Mesenchymal stem cell (in vitro differentiated cells and primary cell): Measurements from ENCODE around the gene HSPA1A.

Experiments
- DNase-seq: peaks from one replicate; pipeline ENCODE4 v3.0.0-alpha.2; 2013
- H2AFZ ChIP-seq: one replicate; pipeline ENCODE4 v1.6.1; 2013; ENCODE audit warnings: low read depth, mild to moderate bottlenecking, control low read depth, inconsistent platforms, low read length, moderate library complexity
- H2AK5ac ChIP-seq: 2 replicates; pipeline ENCODE4 v1.6.1; 2013; ENCODE audit warnings: low read length, moderate library complexity, mild to moderate bottlenecking, inconsistent platforms; ENCODE audit not compliant: severe bottlenecking
- H2BK120ac ChIP-seq: one replicate; pipeline ENCODE4 v1.6.1; 2013; ENCODE audit warnings: low read depth, mild to moderate bottlenecking, inconsistent platforms, low read length, moderate library complexity
- H2BK12ac ChIP-seq, 2 experiments: one replicate each; pipeline ENCODE4 v1.6.1; 2013; ENCODE audit warnings: inconsistent platforms in 2 of 2, low read length in 2 of 2, mild to moderate bottlenecking in 2 of 2, moderate library complexity in 2 of 2, control low read depth in 1 of 2
- H2BK15ac ChIP-seq: one replicate; pipeline ENCODE4 v1.6.1; 2013; ENCODE audit warnings: mild to moderate bottlenecking, low read depth, inconsistent platforms; ENCODE audit not compliant: poor library complexity, severe bottlenecking
- H2BK5ac ChIP-seq: 2 replicates; pipeline ENCODE4 v1.6.1; 2013; ENCODE audit warnings: low read depth, mild to moderate bottlenecking, low read length, control low read depth, inconsistent platforms; ENCODE audit not compliant: poor library complexity, severe bottlenecking
- H3K14ac ChIP-seq, 2 experiments: one replicate each; pipeline ENCODE4 v1.6.1; 2013; ENCODE audit warnings: inconsistent platforms in 2 of 2, low read length in 2 of 2, control low read depth in 1 of 2, mild to moderate bottlenecking in 1 of 2, moderate library complexity in 1 of 2
- H3K18ac ChIP-seq, 2 experiments: one replicate each; pipeline ENCODE4 v1.6.1; 2013; ENCODE audit warnings: inconsistent platforms in 2 of 2, low read length in 2 of 2, control low read depth in 1 of 2, low read depth in 1 of 2, mild to moderate bottlenecking in 1 of 2
- H3K23ac ChIP-seq, 2 experiments: one replicate each; pipeline ENCODE4 v1.6.1; 2013; ENCODE audit warnings: inconsistent platforms in 2 of 2, low read length in 2 of 2, mild to moderate bottlenecking in 2 of 2, moderate library complexity in 2 of 2, control low read depth in 1 of 2
- H3K27ac ChIP-seq: 2 replicates; pipeline ENCODE4 v1.5.1; 2013; ENCODE audit warnings: mild to moderate bottlenecking, moderate library complexity, low read length, control low read depth, inconsistent platforms; ENCODE audit not compliant: poor library complexity, severe bottlenecking
- H3K27me3 ChIP-seq, 2 experiments: 2 replicates each; pipeline versions ENCODE4 v1.6.1 to v1.7.0; 2013; ENCODE audit warnings: low read length in 2 of 2, mild to moderate bottlenecking in 2 of 2, moderate library complexity in 2 of 2, control low read depth in 1 of 2, inconsistent platforms in 1 of 2; ENCODE audit not compliant: control insufficient read depth in 1 of 2, insufficient read depth in 1 of 2
- H3K36me3 ChIP-seq, 2 experiments: 2 replicates each; pipeline versions ENCODE4 v1.6.1 to v1.7.0; 2013; ENCODE audit warnings: low read length in 2 of 2, control low read depth in 1 of 2, inconsistent platforms in 1 of 2, low read depth in 1 of 2, mild to moderate bottlenecking in 1 of 2; ENCODE audit not compliant: insufficient read depth in 2 of 2, control insufficient read depth in 1 of 2
- H3K4ac ChIP-seq, 2 experiments: one replicate each; pipeline ENCODE4 v1.6.1; 2013; ENCODE audit warnings: inconsistent platforms in 2 of 2, low read length in 2 of 2, mild to moderate bottlenecking in 2 of 2, moderate library complexity in 2 of 2, control low read depth in 1 of 2, low read depth in 1 of 2
- H3K4me1 ChIP-seq: 2 replicates; pipeline ENCODE4 v1.6.1; 2013; ENCODE audit warnings: low read depth, low read length, control low read depth; ENCODE audit not compliant: control insufficient read depth, insufficient read depth
- H3K4me2 ChIP-seq: 2 replicates; pipeline ENCODE4 v1.6.1; 2013; ENCODE audit warnings: low read length, mild to moderate bottlenecking, inconsistent platforms; ENCODE audit not compliant: poor library complexity, severe bottlenecking
- H3K4me3 ChIP-seq, 2 experiments: 2 replicates each; pipeline versions ENCODE4 v1.5.1 to v1.7.0; 2013; ENCODE audit warnings: low read length in 2 of 2, mild to moderate bottlenecking in 2 of 2, control low read depth in 1 of 2, low read depth in 1 of 2; ENCODE audit not compliant: insufficient read depth in 1 of 2
- H3K79me1 ChIP-seq: replicated peaks from 2 replicates; pipeline ENCODE4 v1.6.1; 2013; ENCODE audit warnings: mild to moderate bottlenecking, control low read depth, low read length, inconsistent platforms; ENCODE audit not compliant: poor library complexity, severe bottlenecking
- H3K9ac ChIP-seq: 2 replicates; pipeline ENCODE4 v1.7.0; 2013; ENCODE audit warnings: mild to moderate bottlenecking, low read length, moderate library complexity
- H3K9me3 ChIP-seq: 2 replicates; pipeline ENCODE4 v1.7.0; 2013; ENCODE audit warnings: mild to moderate bottlenecking, low read length; ENCODE audit not compliant: control insufficient read depth
- H4K8ac ChIP-seq: one replicate; pipeline ENCODE4 v1.6.1; 2013; ENCODE audit warnings: inconsistent platforms, mild to moderate bottlenecking, low read length, moderate library complexity
- H4K91ac ChIP-seq: one replicate; pipeline ENCODE4 v1.6.1; 2013; ENCODE audit warnings: mild to moderate bottlenecking, low read length, inconsistent platforms
- WGBS: methylation state at CpG from one replicate; pipeline ENCODE4 v1.1.7; 2013; ENCODE audit warnings: mixed read lengths; 5-methylcytosine and 5-hydroxymethylcytosine counted together

HSPA1A gene

DNA sequence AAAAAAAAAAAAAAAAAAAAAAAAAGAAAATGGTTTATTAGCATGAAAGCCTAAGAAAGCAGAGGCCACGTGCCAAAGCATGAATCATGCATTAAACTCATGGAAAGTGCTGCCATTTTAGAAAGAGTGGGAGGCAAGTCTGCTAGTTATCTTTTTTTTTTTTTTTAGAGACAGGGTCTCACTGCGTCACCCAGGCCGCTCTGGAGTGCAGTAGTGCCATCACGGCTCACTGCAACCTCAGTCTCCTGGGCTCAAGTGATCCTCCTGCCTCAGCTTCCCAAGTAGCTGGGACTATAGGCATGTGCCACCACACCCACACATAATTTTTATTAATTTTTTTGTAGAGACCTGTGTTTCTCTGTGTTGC is 43.4 kb upstream of the HSPA1A start:
- H3K36me3 ChIP-seq = no peaks in the 10 kb centered on the region
- 88% methylated on average over 4 of the region's 4 CpGs for WGBS
- no peak overlapping the region for H4K91ac ChIP-seq
- H4K8ac ChIP-seq = no peak overlapping the region
- no peak for DNase-seq
- H3K9me3 ChIP-seq = no peaks in the 10 kb centered on the region
- H3K18ac ChIP-seq = no peak overlapping the region
- H3K4me1 ChIP-seq = peaks cover 10% of the 10 kb centered on the region
- no peak overlapping the region for H3K27ac ChIP-seq
- no peak overlapping the region for H2AK5ac ChIP-seq
- H3K4ac ChIP-seq = no peak overlapping the region
- H3K79me1 ChIP-seq = no peaks in the 10 kb centered on the region
- H2AFZ ChIP-seq = no peak overlapping the region
- H2BK5ac ChIP-seq = no peak overlapping the region
- H2BK120ac ChIP-seq = no peak overlapping the region
- H3K14ac ChIP-seq = no peak overlapping the region
- H3K4me3 ChIP-seq = no peak overlapping the region
- no peak overlapping the region for H3K9ac ChIP-seq
- H2BK15ac ChIP-seq = peak overlapping the region; percentile 18
- H2BK12ac ChIP-seq = no peak overlapping the region
- no peak overlapping the region for H3K4me2 ChIP-seq
- H3K27me3 ChIP-seq = no peaks in the 10 kb centered on the region
- no peak overlapping the region for H3K23ac ChIP-seq

DNA sequence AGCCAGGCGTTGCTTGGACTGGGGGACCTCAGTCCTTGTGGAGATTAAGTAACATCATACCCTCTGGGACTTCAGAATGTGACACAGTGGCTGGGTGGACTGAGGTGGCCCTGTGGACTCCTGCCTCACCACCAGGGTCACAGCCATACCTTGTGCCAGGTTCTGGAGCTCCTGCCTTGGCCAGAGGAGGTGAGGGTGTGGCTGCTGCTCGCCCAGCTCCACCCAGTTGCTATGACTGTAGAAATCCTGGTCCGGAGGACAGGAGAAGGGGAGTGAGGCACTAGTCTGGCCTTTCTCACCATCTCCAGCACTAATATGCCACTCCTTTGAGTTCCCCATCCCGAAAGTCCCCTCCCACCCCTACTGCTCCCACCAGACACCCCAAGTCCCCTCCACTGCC is 40.2 kb upstream of the HSPA1A start:
- H3K4me3 ChIP-seq = no peak overlapping the region
- H3K4ac ChIP-seq = no peak overlapping the region
- DNase-seq = no peak
- no peak overlapping the region for H2AFZ ChIP-seq
- peaks cover 16% of the 10 kb centered on the region for H3K4me1 ChIP-seq
- H2BK5ac ChIP-seq = no peak overlapping the region
- no peak overlapping the region for H3K9ac ChIP-seq
- H3K27me3 ChIP-seq = no peaks in the 10 kb centered on the region
- H2BK15ac ChIP-seq = no peak overlapping the region
- no peaks in the 10 kb centered on the region for H3K9me3 ChIP-seq
- no peak overlapping the region for H2BK120ac ChIP-seq
- H4K91ac ChIP-seq = no peak overlapping the region
- H3K4me2 ChIP-seq = no peak overlapping the region
- no peak overlapping the region for H2BK12ac ChIP-seq
- no peak overlapping the region for H3K23ac ChIP-seq
- no peaks in the 10 kb centered on the region for H3K79me1 ChIP-seq
- H3K14ac ChIP-seq = no peak overlapping the region
- no peak overlapping the region for H3K27ac ChIP-seq
- no peak overlapping the region for H2AK5ac ChIP-seq
- peaks cover 20 to 28% of the 10 kb centered on the region in 2 experiments for H3K36me3 ChIP-seq
- H3K18ac ChIP-seq = no peak overlapping the region
- H4K8ac ChIP-seq = no peak overlapping the region
- WGBS = 94% methylated on average over 3 of the region's 4 CpGs

DNA sequence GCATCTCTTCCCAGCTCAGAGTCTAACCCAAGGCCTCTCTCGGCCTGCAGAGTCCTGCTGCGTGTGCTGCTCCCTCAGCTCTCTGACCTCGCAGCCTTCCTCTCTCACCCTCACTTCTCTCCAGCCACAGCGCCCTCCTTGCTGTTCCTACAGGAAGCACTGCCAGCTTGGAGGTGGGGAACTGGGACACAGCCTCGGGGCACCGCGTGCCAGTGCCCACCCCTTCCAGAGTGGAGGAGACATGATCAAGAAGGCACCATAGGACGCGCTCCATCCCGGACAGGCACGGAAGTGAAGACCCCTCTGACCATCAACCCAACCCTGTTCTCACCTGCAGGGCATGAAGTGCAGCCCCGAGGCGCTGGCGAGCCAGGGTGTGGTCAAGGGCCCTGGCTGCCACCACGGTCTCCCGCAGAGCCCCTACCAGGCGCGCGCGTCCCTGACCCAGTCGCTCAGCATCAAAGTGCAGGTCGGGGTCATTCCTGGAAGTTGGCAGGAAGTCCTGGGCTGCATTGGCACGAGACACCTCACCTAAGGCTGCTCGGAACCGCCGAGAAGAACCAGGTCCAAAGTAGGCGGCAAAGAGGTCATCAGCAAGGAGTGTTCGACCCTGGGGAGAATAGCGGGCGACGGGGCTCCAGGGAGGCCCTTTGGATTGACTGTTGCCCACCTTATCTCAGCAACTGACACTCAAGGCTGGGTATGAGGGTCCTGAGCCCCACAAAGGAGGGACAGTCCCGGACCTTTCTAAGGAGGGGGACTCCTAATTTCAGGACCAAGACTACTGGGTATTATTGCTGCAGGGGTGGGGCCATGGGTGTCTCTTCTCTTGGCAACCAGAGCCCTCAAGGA is 39.5 kb upstream of the HSPA1A start:
- Histone ChIP-seq H2BK5ac (no peak overlapping the region), H3K27ac (no peak overlapping the region), H3K14ac (no peak overlapping the region), H2AFZ (no peak overlapping the region), H4K91ac (no peak overlapping the region), H2AK5ac (peak overlapping the region; percentile 18), H3K23ac (no peak overlapping the region), H3K9ac (no peak overlapping the region), H2BK120ac (no peak overlapping the region), H3K4me2 (no peak overlapping the region), H2BK12ac (no peak overlapping the region), H3K27me3 (no peaks in the 10 kb centered on the region), H2BK15ac (no peak overlapping the region), H3K4me3 (no peak overlapping the region), H3K4ac (no peak overlapping the region), H3K36me3 (peaks cover 27 to 35% of the 10 kb centered on the region in 2 experiments), H3K79me1 (no peaks in the 10 kb centered on the region), H3K9me3 (no peaks in the 10 kb centered on the region), H3K18ac (no peak overlapping the region), H3K4me1 (peaks cover 16% of the 10 kb centered on the region), H4K8ac (no peak overlapping the region)
- DNase-seq = no peak
- WGBS = 93% methylated on average over 32 of the region's 32 CpGs

DNA sequence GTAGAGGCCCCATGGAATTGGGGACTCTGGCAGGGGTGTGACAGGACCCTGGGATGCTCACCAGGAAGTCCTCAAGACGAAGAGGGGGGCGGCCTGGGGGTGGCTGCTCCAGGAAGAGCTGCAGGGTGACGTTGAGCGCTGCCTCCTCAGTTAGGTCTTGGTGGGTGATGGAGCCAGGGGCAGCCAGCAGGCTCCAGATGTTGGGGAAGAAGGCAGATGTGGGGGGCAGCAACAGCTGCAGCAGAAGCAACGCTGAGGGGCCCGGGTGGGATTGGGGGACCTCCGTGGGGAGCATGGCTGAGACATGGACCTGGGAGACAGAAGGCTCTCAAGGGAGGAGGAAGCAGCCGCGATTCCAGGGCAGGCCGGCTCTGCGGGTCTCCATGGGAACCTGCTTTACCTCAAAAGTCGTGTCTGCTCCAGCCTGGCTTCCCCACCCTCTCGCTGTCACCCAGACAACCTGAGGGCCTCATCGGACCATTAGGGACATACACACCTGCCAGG is 38.8 kb upstream of the HSPA1A start:
- Histone ChIP-seq H3K4me3 (peak overlapping the region in 1 of 2 experiments; percentile 18), H2AK5ac (peak overlapping the region; percentile 32), H2AFZ (no peak overlapping the region), H2BK5ac (no peak overlapping the region), H4K8ac (peak overlapping the region; percentile 72), H3K4me2 (peak overlapping the region; percentile 20), H3K9me3 (no peaks in the 10 kb centered on the region), H3K27me3 (no peaks in the 10 kb centered on the region), H3K36me3 (peaks cover 33 to 42% of the 10 kb centered on the region in 2 experiments), H2BK120ac (peak overlapping the region; percentile 19), H3K27ac (no peak overlapping the region), H3K23ac (no peak overlapping the region), H3K4ac (peak overlapping the region in 1 of 2 experiments; percentile 47), H3K79me1 (no peaks in the 10 kb centered on the region), H3K4me1 (peaks cover 16% of the 10 kb centered on the region), H4K91ac (peak overlapping the region; percentile 30), H3K14ac (no peak overlapping the region), H3K18ac (peak overlapping the region; percentile 35 to 48), H3K9ac (peak overlapping the region; percentile 47), H2BK12ac (peak overlapping the region in 1 of 2 experiments; percentile 21), H2BK15ac (peak overlapping the region; percentile 45)
- 74% methylated on average over 14 of the region's 14 CpGs for WGBS
- DNase-seq = no peak
